Activated CD8-positive, alpha-beta T cell treated with anti-CD3 and anti-CD28 coated beads for 36 hours (primary cell): ENCODE measurements around the gene ALKAL2. TPM values are rescaled to one million over a fixed set of nuclear protein-coding genes. Genes with fewer than 3 reads are reported as not detected.

Experiments
- ATAC-seq: fragments of 200-7000 bp; cut with Tn5 transposase; one replicate; pipeline ENCODE4 v1.10.0; 2021; ENCODE audit warnings: mild to moderate bottlenecking, moderate library complexity
- CTCF ChIA-PET: fragments of 350-600 bp; sonication (Branson Sonifier 250); formaldehyde crosslinking; loops from one replicate; lab custom pipeline; 2021; ENCODE audit warnings: antibody characterized with exemption; lab: Charles Lee
- POLR2A ChIA-PET: fragments of 350-600 bp; sonication (Branson Sonifier 250); formaldehyde crosslinking; loops from one replicate; lab custom pipeline; 2021; ENCODE audit warnings: antibody characterized with exemption; lab: Charles Lee
- DNase-seq: peaks from one replicate; pipeline ENCODE4 v3.0.0-alpha.2; 2020
- H3K27ac Mint-ChIP-seq: one replicate; pipeline ENCODE4 v1.8.0; 2021; ENCODE audit warnings: mild to moderate bottlenecking, mixed read lengths
- H3K27me3 Mint-ChIP-seq: one replicate; pipeline ENCODE4 v1.8.0; 2021; ENCODE audit warnings: mixed read lengths
- H3K36me3 Mint-ChIP-seq: one replicate; pipeline ENCODE4 v1.8.0; 2021; ENCODE audit warnings: low read depth, mixed read lengths
- H3K4me1 Mint-ChIP-seq: one replicate; pipeline ENCODE4 v1.8.0; 2021; ENCODE audit warnings: low read depth, mixed read lengths
- H3K4me3 Mint-ChIP-seq: one replicate; pipeline ENCODE4 v1.8.0; 2021; ENCODE audit warnings: mild to moderate bottlenecking, moderate library complexity, mixed read lengths
- H3K9me3 Mint-ChIP-seq: one replicate; pipeline ENCODE4 v1.8.0; 2021; ENCODE audit warnings: mixed read lengths
- CTCF ChIP-seq: fragments of 200-600 bp; IDR thresholded peaks from one replicate; pipeline ENCODE4 v1.8.0; 2022; ENCODE audit warnings: antibody characterized with exemption, mild to moderate bottlenecking
- intact Hi-C: fragments of 100-400 bp; cut with micrococcal nuclease; formaldehyde crosslinking; loops from one replicate; pipeline ENCODE4 v1.10.0; 2022
- total RNA-seq, 2 experiments: library from RNA; stranded (reverse); gene quantifications; one replicate each; pipeline ENCODE4 v1.2.3, GENCODE V29; 2021

The ALKAL2 gene
- total RNA-seq, 2 experiments from 2014 or later, result not detected

- no peak overlapping the region for H3K27ac Mint-ChIP-seq
- H3K4me1 Mint-ChIP-seq, result no peaks in the 10 kb centered on the region
- peaks cover 37% of the 10 kb centered on the region for H3K36me3 Mint-ChIP-seq
- H3K27me3 Mint-ChIP-seq, result no peaks in the 10 kb centered on the region
- ChIA-PET CTCF (interaction anchor here (0.9 kb wide), 1 partner anchor 11 kb away, joined by 3 read pairs; no protein-coding TSS in a partner anchor), POLR2A (no interaction called here)
- TF ChIP-seq CTCF, result no peak
- no peak overlapping the region for H3K4me3 Mint-ChIP-seq
- ATAC-seq, result no peak
- intact Hi-C loops, result no loop called here
- no peak for DNase-seq
- no peaks in the 10 kb centered on the region for H3K9me3 Mint-ChIP-seq
These were observed 7.8 kb downstream of the ALKAL2 start for GRCh38 chr2:279956-280649.

GRCh38 chr2:279366-279765 is 8.5 kb downstream of the ALKAL2 start:
- no peaks in the 10 kb centered on the region for H3K4me1 Mint-ChIP-seq
- POLR2A ChIA-PET, result no interaction called here
- no peak overlapping the region for H3K27ac Mint-ChIP-seq
- CTCF ChIA-PET, result no interaction called here
- H3K36me3 Mint-ChIP-seq, result peaks cover 42% of the 10 kb centered on the region
- TF ChIP-seq CTCF, result no peak
- no peaks in the 10 kb centered on the region for H3K9me3 Mint-ChIP-seq
- DNase-seq (no peak), ATAC-seq (no peak)
- no peak overlapping the region for H3K4me3 Mint-ChIP-seq
- intact Hi-C loops, result no loop called here
- no peaks in the 10 kb centered on the region for H3K27me3 Mint-ChIP-seq

GRCh38 chr2:278927-279320 is 9.0 kb downstream of the ALKAL2 start:
- intact Hi-C loops, result no loop called here
- TF ChIP-seq CTCF, result no peak
- ChIA-PET POLR2A (interaction anchor here (0.6 kb wide), 1 partner anchor 8 kb away, joined by 3 read pairs; no protein-coding TSS in a partner anchor), CTCF (no interaction called here)
- Mint-ChIP-seq H3K9me3 (no peaks in the 10 kb centered on the region), H3K4me1 (no peaks in the 10 kb centered on the region), H3K36me3 (peaks cover 43% of the 10 kb centered on the region), H3K27ac (no peak overlapping the region), H3K27me3 (no peaks in the 10 kb centered on the region), H3K4me3 (no peak overlapping the region)
- ATAC-seq, result no peak
- DNase-seq, result no peak

GRCh38 chr2:278312-278926 is 9.5 kb downstream of the ALKAL2 start:
- Mint-ChIP-seq H3K27ac (no peak overlapping the region), H3K4me1 (no peaks in the 10 kb centered on the region), H3K36me3 (peaks cover 43% of the 10 kb centered on the region), H3K4me3 (no peak overlapping the region), H3K27me3 (no peaks in the 10 kb centered on the region), H3K9me3 (no peaks in the 10 kb centered on the region)
- ChIA-PET POLR2A (interaction anchor here (0.6 kb wide), 1 partner anchor 8 kb away, joined by 3 read pairs; no protein-coding TSS in a partner anchor), CTCF (no interaction called here)
- no peak for TF ChIP-seq CTCF
- intact Hi-C loops, result no loop called here
- DNase-seq (no peak), ATAC-seq (no peak)

GRCh38 chr2:275466-275865 is 12.4 kb downstream of the ALKAL2 start:
- peaks cover 16% of the 10 kb centered on the region for H3K4me1 Mint-ChIP-seq
- H3K4me3 Mint-ChIP-seq, result no peak overlapping the region
- DNase-seq, result no peak
- H3K27me3 Mint-ChIP-seq, result no peaks in the 10 kb centered on the region
- CTCF ChIA-PET, result interaction anchor here (1.2 to 1.4 kb wide), 3 partner anchors 11 to 264 kb away, joined by 3 to 4 read pairs (median 3); partner anchors contain the start of genes ACP1 and SH3YL1
- H3K36me3 Mint-ChIP-seq, result peaks cover 47% of the 10 kb centered on the region
- no peak for ATAC-seq
- intact Hi-C loops, result no loop called here
- TF ChIP-seq CTCF, result no peak
- no peaks in the 10 kb centered on the region for H3K9me3 Mint-ChIP-seq
- H3K27ac Mint-ChIP-seq, result no peak overlapping the region
- POLR2A ChIA-PET, result interaction anchor here (2.2 kb wide), 1 partner anchor 11 kb away, joined by 7 read pairs; no protein-coding TSS in a partner anchor
